ENCODE measurements around the gene TGM1. TPM values are rescaled to one million over a fixed set of nuclear protein-coding genes. Genes with fewer than 3 reads are reported as not detected.

TGM1 gene
- total and polyA plus RNA-seq, 10 of the 15 experiments (the other 5 are each of a cell fraction or from before 2014, with no cell fraction given): 0.05 to 5.9 (median 1.8) TPM

DNA sequence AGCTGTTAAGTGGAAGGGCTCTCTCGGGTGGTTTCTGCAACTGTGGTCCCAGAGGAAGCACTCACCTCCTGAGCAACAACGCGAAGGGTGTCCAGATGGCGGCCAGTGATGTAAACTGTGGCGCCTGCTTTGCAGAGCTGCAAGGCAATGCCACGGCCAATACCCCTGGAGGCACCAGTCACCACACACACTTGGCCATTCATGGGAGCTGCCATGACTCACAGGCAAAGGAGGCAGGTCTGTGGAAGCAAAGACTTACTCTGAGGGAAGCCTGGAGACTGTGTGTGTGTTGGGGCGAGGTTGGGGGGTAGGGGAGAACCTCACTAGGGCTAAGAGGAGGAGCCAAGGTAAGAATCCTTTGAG lies 35.9 kb upstream of the TGM1 start:
- Histone ChIP-seq H3K9ac (ENCODE audit: control insufficient read depth, insufficient read depth, low read length) (peak overlapping the region; percentile 74), H3K79me2 (ENCODE audit: control insufficient read depth, insufficient read depth, low read length) (peaks cover 23% of the 10 kb centered on the region), H3K36me3 (ENCODE audit: control insufficient read depth in 2 of 2, insufficient read depth in 2 of 2, low read length in 1 of 2) (peaks cover 10 to 30% of the 10 kb centered on the region in 2 experiments), H3K4me1 (ENCODE audit: control insufficient read depth, insufficient read depth, low read length) (peaks cover 25% of the 10 kb centered on the region), H2AFZ (ENCODE audit: control insufficient read depth, low read depth, low read length) (no peak overlapping the region), H3K27me3 (replicated peaks in 1 of 2; ENCODE audit: control insufficient read depth in 2 of 2, insufficient read depth in 2 of 2, low read length in 1 of 2) (no peaks in the 10 kb centered on the region), H4K20me1 (ENCODE audit: control insufficient read depth, insufficient read depth) (no peaks in the 10 kb centered on the region), H3K27ac (ENCODE audit: control insufficient read depth, insufficient read depth) (peak overlapping the region; percentile 51), H3K4me2 (ENCODE audit: control insufficient read depth, insufficient read depth) (peak overlapping the region; percentile 92), H3K9me3 (replicated peaks; ENCODE audit: control insufficient read depth, insufficient read depth, low read length) (no peaks in the 10 kb centered on the region), H3K4me3 (peak overlapping the region; percentile 96)
- 24% methylated on average over 7 of the region's 7 CpGs for WGBS (ENCODE audit: insufficient coverage, insufficient replicate concordance, low lambda C conversion rate, missing lambda C conversion rate)
- FAIRE-seq (no peak), DNase-seq (ENCODE audit: low read depth, low spot score) (no peak), ATAC-seq (peak; percentile 5; the same call in 2 of the 3 replicates)
- BruUV-seq (replicated peaks): no TSS peak
- intact Hi-C loops (cut with micrococcal nuclease; ENCODE audit: unreplicated experiment) (loop anchor here (5.0 kb wide), 2 partner anchors 152 to 207 kb away; partner anchors contain the start of genes PCK2, PSME2 and RNF31), in situ Hi-C loops (cut with MboI) (loop anchor here (5.0 kb wide), 1 partner anchor 57 kb away; the partner anchor contains the start of gene TINF2)
- TF ChIP-seq EED (IDR thresholded peaks at IDR 0.05; ENCODE audit: low read depth) (no peak), TARDBP (IDR thresholded peaks at IDR 0.05; ENCODE audit: borderline replicate concordance) (no peak), NFIC (IDR thresholded peaks at IDR 0.05; ENCODE audit: low read depth, low read length) (no peak), BACH1 (IDR thresholded peaks at IDR 0.05; ENCODE audit: borderline replicate concordance) (no peak), CBX5 (IDR thresholded peaks at IDR 0.05; ENCODE audit: low read depth) (no peak), SRF (IDR thresholded peaks at IDR 0.05; ENCODE audit: low read depth in 2 of 2, low read length in 2 of 2) (no peak), TAF1 (IDR thresholded peaks at IDR 0.05; ENCODE audit: borderline replicate concordance, low read depth, low read length) (no peak), SIX5 (IDR thresholded peaks at IDR 0.05; ENCODE audit: low read depth, low read length, severe bottlenecking) (no peak), WRNIP1 (IDR thresholded peaks at IDR 0.05; ENCODE audit: borderline replicate concordance, low read depth, low read length) (no peak), NR2C1 (IDR thresholded peaks at IDR 0.05) (no peak), TCF12 (IDR thresholded peaks at IDR 0.05; ENCODE audit: low read depth, low read length) (no peak)
- ChIA-PET SMC1A (ENCODE audit: uncharacterized antibody, unreplicated experiment) (interaction anchor here (1.0 to 10.1 kb wide), 10 partner anchors 8 to 190 kb away, joined by 3 to 201 read pairs (median 16); partner anchors contain the start of genes CIDEB, IRF9, MDP1 and RABGGTA), RAD21 (ENCODE audit: unreplicated experiment) (interaction anchor here (1.0 to 7.8 kb wide), 10 partner anchors 9 to 241 kb away, joined by 3 to 231 read pairs (median 5); partner anchors contain the start of genes CIDEB, IPO4, RABGGTA and TINF2), POLR2A (interaction anchor here (1.1 to 9.0 kb wide), 7 partner anchors 9 to 138 kb away, joined by 3 to 118 read pairs (median 7); partner anchors contain the start of genes CIDEB, IRF9, MDP1 and TINF2), CTCF (interaction anchor here (0.7 to 13.4 kb wide), 10 partner anchors 9 to 241 kb away, joined by 3 to 368 read pairs (median 18); partner anchors contain the start of genes CIDEB, LTB4R, LTB4R2 and MDP1)
